ENCODE data around the gene TNFAIP8L2. TPM values are rescaled to one million over a fixed set of nuclear protein-coding genes. Genes with fewer than 3 reads are reported as not detected.
"Not testable (repeated sequence)": the region's sequence is repeated elsewhere in the genome, so short reads cannot be mapped to it uniquely, and the experiment has no call there.

The TNFAIP8L2 gene
- total and polyA plus RNA-seq, 4 donors: 3.4 to 31.8 (median 19.0) TPM

DNA sequence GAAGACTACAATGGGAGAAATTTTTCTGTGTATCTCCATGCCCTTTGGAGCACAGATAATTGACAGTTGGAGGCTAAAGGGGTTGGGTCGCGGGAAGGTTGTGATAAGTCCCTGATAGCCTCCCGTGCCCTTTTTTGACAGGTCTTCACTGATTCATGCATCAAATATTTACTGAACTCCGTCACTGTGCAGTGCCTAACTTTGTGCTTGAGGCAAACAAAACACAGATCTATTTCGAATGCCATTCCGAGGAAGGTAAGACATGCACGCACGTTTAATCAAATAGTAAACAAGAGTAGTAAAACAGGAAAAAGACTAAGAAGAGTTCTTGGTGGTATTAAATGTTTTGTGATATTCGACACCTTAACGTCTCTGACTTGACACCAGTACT lies 41.4 kb downstream of the TNFAIP8L2 start:
- DNase-seq: no peak
- WGBS, 2 donors: 9 to 19% methylated on average over 10 of the region's 10 CpGs
- peaks cover 0 to 20% (median 3%) of the 10 kb centered on the region in 5 donors for H3K4me1 ChIP-seq (ENCODE audit: control insufficient read depth in 5 of 5, insufficient read depth in 5 of 5, low read length in 5 of 5)
- no peak for TF ChIP-seq CTCF (IDR thresholded peaks at IDR 0.05; ENCODE audit: control extremely low read depth, extremely low read depth)
- peaks cover 0 to 5% (median 4%) of the 10 kb centered on the region in 4 donors for H3K36me3 ChIP-seq (ENCODE audit: control insufficient read depth in 4 of 4, insufficient read depth in 4 of 4, low read length in 4 of 4)
- ATAC-seq (ENCODE audit: insufficient read depth, low FRiP score): no peak
- no peaks in the 10 kb centered on the region for H3K9me3 ChIP-seq (ENCODE audit: control insufficient read depth in 4 of 4, insufficient read depth in 3 of 4, low read length in 3 of 4)
- H3K27ac ChIP-seq (ENCODE audit: low read depth in 1 of 2, low read length in 1 of 2): peak overlapping the region; percentile 73 to 94
- H3K4me3 ChIP-seq: no peak overlapping the region
- H3K9ac ChIP-seq (ENCODE audit: insufficient read depth in 1 of 2, low read length in 2 of 2): peak overlapping the region in 1 of 2 donors; percentile 45
- no peaks in the 10 kb centered on the region for H3K27me3 ChIP-seq (ENCODE audit: control insufficient read depth in 3 of 3, insufficient read depth in 3 of 3, low read length in 2 of 3)

GRCh38 chr1:151198254-151199127 lies 42.0 kb downstream of the TNFAIP8L2 start, which contains the start of gene PIP5K1A:
TSS of gene PIP5K1A (plus strand) at chr1:151198552. CDS start at chr1:151198997, 445 bp downstream.
- WGBS, 2 donors: 0% methylated on average over 59 to 60 of the region's 60 CpGs
- ATAC-seq (ENCODE audit: insufficient read depth, low FRiP score) (peak; percentile 93), DNase-seq (peak; percentile 98 to 99 (median 99))
- H3K9ac ChIP-seq (ENCODE audit: insufficient read depth in 1 of 2, low read length in 2 of 2): peak within 1 kb of the TSS; percentile 90 to 96
- peak within 1 kb of the TSS; percentile 80 for H3K4me3 ChIP-seq
- peaks cover 0 to 20% (median 3%) of the 10 kb centered on the region in 5 donors for H3K4me1 ChIP-seq (ENCODE audit: control insufficient read depth in 5 of 5, insufficient read depth in 5 of 5, low read length in 5 of 5)
- peaks cover 0 to 7% (median 5%) of the 10 kb centered on the region in 4 donors for H3K36me3 ChIP-seq (ENCODE audit: control insufficient read depth in 4 of 4, insufficient read depth in 4 of 4, low read length in 4 of 4)
- H3K9me3 ChIP-seq (ENCODE audit: control insufficient read depth in 4 of 4, insufficient read depth in 3 of 4, low read length in 3 of 4): no peaks in the 10 kb centered on the region
- no peaks in the 10 kb centered on the region for H3K27me3 ChIP-seq (ENCODE audit: control insufficient read depth in 3 of 3, insufficient read depth in 3 of 3, low read length in 2 of 3)
- H3K27ac ChIP-seq (ENCODE audit: low read depth in 1 of 2, low read length in 1 of 2): peak within 1 kb of the TSS; percentile 87 to 94
- TF ChIP-seq CTCF (IDR thresholded peaks at IDR 0.05; ENCODE audit: control extremely low read depth, extremely low read depth): no peak

DNA sequence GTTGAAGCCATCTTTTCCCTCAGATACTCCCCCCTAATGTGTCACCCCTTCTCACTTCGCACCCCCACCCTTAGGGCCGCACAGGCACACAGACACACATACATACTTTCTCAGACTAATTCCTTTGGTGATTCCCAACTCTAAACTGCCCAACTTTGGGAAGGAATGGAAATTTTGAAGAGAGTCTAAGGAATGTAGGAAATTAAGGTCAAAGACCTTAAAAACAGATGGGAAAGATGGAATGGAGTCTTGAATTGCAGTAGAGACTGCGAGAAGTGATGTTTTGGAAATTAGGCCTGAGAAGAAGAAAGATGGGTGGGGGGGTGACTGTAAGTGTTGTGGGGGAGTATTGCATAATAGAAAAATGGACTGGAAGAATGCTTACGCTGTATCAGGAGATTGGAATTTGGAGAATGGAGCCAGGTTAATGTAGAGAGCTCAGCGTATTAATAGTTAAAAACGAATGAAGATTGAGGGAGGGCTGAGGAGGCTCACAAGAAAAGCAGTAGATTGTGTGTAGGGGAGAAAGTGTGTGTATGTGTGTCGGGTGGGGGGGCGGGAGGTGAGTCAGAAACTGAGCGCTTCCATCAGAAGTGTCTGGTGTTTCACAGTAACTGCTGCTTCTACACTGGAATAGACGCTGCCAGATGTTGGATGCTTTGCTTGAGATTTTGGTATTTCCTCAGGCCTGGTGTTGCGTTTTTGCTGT lies 43.6 kb downstream of the TNFAIP8L2 start:
- WGBS, 2 donors: 26 to 62% methylated on average over 11 of the region's 11 CpGs
- Histone ChIP-seq H3K4me3 (peak overlapping the region; percentile 80), H3K9ac (ENCODE audit: insufficient read depth in 1 of 2, low read length in 2 of 2) (peak overlapping the region; percentile 90 to 96), H3K36me3 (ENCODE audit: control insufficient read depth in 4 of 4, insufficient read depth in 4 of 4, low read length in 4 of 4) (peaks cover 0 to 7% (median 5%) of the 10 kb centered on the region in 4 donors), H3K4me1 (ENCODE audit: control insufficient read depth in 5 of 5, insufficient read depth in 5 of 5, low read length in 5 of 5) (peaks cover 0 to 23% (median 3%) of the 10 kb centered on the region in 5 donors), H3K27me3 (ENCODE audit: control insufficient read depth in 3 of 3, insufficient read depth in 3 of 3, low read length in 2 of 3) (no peaks in the 10 kb centered on the region), H3K27ac (ENCODE audit: low read depth in 1 of 2, low read length in 1 of 2) (peak overlapping the region; percentile 70 to 87), H3K9me3 (ENCODE audit: control insufficient read depth in 4 of 4, insufficient read depth in 3 of 4, low read length in 3 of 4) (no peaks in the 10 kb centered on the region)
- peak; percentile 18 to 67 (median 54) for DNase-seq
- no peak for TF ChIP-seq CTCF (IDR thresholded peaks at IDR 0.05; ENCODE audit: control extremely low read depth, extremely low read depth)
- no peak for ATAC-seq (ENCODE audit: insufficient read depth, low FRiP score)

DNA sequence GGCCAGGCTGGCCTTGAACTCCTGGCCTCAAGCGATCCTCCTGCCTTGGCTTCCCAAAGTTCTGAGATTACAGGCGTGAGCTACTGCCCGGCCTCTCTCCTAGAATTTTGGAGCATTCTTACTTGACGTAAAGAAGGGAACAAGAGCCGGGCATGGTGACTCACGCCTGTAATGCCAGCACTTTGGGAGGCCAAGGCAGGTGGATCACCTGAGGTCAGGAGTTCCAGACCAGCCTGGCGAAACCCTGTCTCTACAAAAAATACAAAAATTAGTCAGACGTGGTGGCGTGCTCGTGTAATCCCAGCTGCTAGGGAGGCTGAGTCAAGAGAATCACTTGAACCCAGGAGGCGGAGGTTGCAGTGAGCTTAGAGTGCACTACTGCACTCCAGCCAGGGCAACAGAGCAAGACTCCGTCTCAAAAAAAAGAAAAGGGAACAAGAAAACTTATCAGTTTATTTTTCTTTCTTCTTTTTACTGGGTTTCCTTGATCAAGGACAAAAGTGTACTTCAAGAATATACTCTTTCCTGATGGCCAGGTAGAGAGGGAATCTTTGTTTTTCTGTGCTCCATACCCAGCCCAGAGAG lies 49.0 kb downstream of the TNFAIP8L2 start:
- not testable (repeated sequence) for ATAC-seq (ENCODE audit: insufficient read depth, low FRiP score); H3K27ac ChIP-seq (ENCODE audit: low read depth in 1 of 2, low read length in 1 of 2); H3K9me3 ChIP-seq (ENCODE audit: control insufficient read depth in 4 of 4, insufficient read depth in 3 of 4, low read length in 3 of 4); H3K4me3 ChIP-seq; DNase-seq; H3K27me3 ChIP-seq (ENCODE audit: control insufficient read depth in 3 of 3, insufficient read depth in 3 of 3, low read length in 2 of 3); H3K9ac ChIP-seq (ENCODE audit: insufficient read depth in 1 of 2, low read length in 2 of 2)
- peaks cover 5 to 25% (median 12%) of the 10 kb centered on the region in 4 donors for H3K36me3 ChIP-seq (ENCODE audit: control insufficient read depth in 4 of 4, insufficient read depth in 4 of 4, low read length in 4 of 4)
- H3K4me1 ChIP-seq (ENCODE audit: control insufficient read depth in 5 of 5, insufficient read depth in 5 of 5, low read length in 5 of 5): peaks cover 0 to 16% (median 1%) of the 10 kb centered on the region in 5 donors
- 94 to 96% methylated on average over 12 of the region's 12 CpGs for WGBS, 2 donors

All from lung (tissue), 12 donors.